ENCODE data around the gene IMPDH1.

IMPDH1 gene

DNA sequence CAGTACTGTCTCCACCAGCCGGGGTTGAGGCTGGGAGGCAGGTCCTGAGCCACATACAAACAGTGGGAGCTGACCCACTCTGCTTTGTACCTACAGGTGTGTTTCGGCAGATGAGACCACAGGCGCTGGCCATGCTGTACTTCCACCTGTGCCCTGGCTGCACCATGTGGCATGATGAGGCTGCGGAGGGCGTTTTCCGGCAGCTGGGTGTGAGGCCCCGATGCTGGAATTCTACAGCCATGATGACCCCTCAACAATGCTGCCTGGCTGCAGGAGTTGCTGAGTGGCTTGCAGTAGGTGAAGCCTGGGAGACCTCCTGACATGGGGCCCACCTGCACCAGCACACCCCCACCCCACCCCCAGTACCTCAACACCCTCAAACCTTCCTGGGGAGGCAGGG, 18.0 kb downstream of the IMPDH1 start:
- no peak overlapping the region for H3K4me3 Mint-ChIP-seq
- no peak for ATAC-seq (replicated peaks)

DNA sequence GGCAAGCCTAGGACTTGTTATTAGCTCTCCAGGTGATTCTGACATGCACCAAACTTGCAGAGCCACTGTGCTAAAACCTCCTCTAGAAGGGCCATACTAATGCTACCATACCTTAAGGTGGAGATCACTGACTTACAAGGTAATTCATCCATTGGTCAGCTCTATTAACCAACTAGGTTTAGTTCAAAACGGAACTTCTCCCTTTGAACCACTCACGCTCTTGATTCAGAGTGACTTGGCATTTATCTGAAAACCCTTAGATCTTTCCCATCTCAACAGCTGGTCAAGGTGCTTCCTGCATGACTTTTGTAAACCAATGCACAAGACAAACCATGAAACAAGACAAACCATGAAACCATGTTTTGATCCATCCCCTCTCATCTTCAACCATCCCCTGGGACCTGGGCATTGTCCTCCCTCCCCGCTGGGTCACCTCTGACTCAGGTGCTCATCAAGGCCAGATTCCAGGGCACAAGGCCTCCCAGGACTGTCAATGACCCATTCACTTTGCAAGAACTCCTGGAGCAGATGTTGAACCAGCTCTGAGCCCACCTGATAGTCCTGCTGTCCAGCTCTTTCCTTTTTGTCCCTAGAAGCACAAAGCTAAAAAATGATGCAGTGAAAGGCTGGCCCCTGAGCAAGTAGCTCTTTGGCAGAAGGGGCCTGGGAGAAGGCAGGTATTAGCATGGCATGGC, 18.8 kb downstream of the IMPDH1 start:
- no peak for DNase-seq
- no peak overlapping the region for H3K27ac Mint-ChIP-seq
- H3K27me3 Mint-ChIP-seq: peaks cover 8 to 9% of the 10 kb centered on the region in 2 donors
- no peak for ATAC-seq (replicated peaks)
- H3K4me3 Mint-ChIP-seq: no peak overlapping the region
- H3K9me3 Mint-ChIP-seq: no peaks in the 10 kb centered on the region
- peaks cover 7 to 16% of the 10 kb centered on the region in 2 donors for H3K36me3 Mint-ChIP-seq
- H3K4me1 Mint-ChIP-seq: peaks cover 4 to 17% of the 10 kb centered on the region in 2 donors

More for the DNA sequence above, 18.0 kb downstream of the IMPDH1 start:
- H3K9me3 Mint-ChIP-seq: no peaks in the 10 kb centered on the region
- H3K4me1 Mint-ChIP-seq: peaks cover 4 to 17% of the 10 kb centered on the region in 2 donors
- H3K27ac Mint-ChIP-seq: no peak overlapping the region
- H3K27me3 Mint-ChIP-seq: peaks cover 8 to 9% of the 10 kb centered on the region in 2 donors
- H3K36me3 Mint-ChIP-seq: peaks cover 11 to 24% of the 10 kb centered on the region in 2 donors
- DNase-seq: no peak

DNA sequence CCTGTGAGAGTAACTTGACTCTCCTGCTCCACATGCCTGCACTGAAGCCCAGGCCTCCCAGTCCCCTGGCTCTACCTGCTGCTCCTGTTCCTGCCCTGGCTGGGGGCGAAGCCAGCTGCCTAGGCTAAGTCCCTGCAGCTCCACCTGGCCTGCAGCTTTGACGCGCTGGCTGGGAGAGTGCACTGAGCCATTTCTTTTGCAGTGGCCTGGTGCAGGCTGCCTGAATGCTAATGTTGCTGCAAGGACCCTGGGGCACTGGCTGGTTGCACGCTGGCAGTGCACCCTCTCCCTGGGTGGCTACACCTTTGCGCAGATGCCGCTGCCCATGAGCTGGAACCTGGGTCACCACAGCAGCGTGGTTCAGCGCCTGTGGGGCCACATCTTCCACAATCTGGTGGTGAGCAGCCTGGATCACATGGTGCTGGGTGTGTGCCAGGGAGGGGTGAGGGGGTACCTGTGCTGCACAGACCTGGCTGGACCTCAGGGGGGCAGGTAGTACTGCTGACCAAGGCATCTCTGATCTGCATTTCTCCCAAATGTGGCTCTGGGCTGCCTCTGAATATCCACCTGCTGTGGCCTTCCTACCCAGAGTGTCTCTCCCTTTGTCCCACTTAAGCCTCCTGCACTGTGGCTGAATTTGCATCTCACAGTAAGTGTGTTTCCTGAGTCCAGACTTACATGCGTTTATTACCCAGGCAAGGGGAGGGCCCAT, 20.0 kb downstream of the IMPDH1 start:
- no peaks in the 10 kb centered on the region for H3K9me3 Mint-ChIP-seq
- peaks cover 4 to 16% of the 10 kb centered on the region in 2 donors for H3K36me3 Mint-ChIP-seq
- H3K4me1 Mint-ChIP-seq: peaks cover 4 to 17% of the 10 kb centered on the region in 2 donors
- H3K4me3 Mint-ChIP-seq: no peak overlapping the region
- ATAC-seq (replicated peaks) (no peak), DNase-seq (no peak)
- no peak overlapping the region for H3K27ac Mint-ChIP-seq
- peaks cover 8 to 9% of the 10 kb centered on the region in 2 donors for H3K27me3 Mint-ChIP-seq

DNA sequence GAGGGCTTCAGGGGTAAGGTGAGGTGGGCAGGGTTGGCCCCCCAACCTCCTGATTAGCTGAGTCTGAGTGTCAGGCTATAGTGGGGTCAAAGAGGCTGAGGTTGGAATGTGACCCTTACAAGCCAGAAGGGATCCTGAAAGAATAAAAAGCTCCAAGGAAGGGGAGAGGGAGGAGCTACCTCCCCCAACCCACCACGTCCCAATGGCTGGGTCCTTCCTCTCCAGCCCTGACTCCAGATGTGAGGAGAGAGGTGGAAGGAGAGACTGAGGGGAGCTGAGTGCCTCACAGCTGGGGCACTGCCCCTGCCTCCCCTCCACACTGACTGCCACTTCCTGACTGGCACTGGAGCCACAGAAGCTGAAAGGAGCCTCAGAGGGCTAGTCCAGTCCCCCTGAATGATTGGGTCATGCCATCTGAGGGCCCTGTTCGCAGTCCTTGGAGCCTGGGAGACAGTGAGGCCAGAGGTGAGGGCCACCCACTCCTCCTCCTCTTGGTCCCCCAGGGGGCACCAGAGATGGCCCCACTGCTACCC, 20.6 kb downstream of the IMPDH1 start:
- peaks cover 4 to 17% of the 10 kb centered on the region in 2 donors for H3K4me1 Mint-ChIP-seq
- H3K36me3 Mint-ChIP-seq: peaks cover 4 to 12% of the 10 kb centered on the region in 2 donors
- no peak overlapping the region for H3K4me3 Mint-ChIP-seq
- H3K27me3 Mint-ChIP-seq: peaks cover 8 to 9% of the 10 kb centered on the region in 2 donors
- no peaks in the 10 kb centered on the region for H3K9me3 Mint-ChIP-seq
- DNase-seq (no peak), ATAC-seq (replicated peaks) (no peak)
- H3K27ac Mint-ChIP-seq: no peak overlapping the region

DNA sequence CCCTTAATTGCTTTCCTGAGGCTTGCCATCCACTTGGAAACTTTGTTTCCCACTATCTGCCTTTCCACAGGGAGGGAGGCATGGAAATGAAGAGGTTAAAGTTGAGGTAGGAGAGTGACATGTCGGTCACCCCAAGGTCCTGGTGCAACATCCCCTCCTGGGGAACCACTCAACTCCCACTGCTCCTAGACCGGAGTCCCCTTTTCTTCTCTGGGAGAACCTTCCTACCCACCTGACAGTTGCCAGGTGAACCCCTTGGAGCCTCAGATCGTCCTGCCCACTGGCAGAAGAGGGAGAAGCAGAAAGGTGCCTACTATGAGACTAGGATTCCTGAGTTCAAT, 21.7 kb downstream of the IMPDH1 start:
- no peak for DNase-seq
- H3K36me3 Mint-ChIP-seq: peaks cover 2 to 10% of the 10 kb centered on the region in 2 donors
- H3K4me1 Mint-ChIP-seq: peaks cover 4 to 17% of the 10 kb centered on the region in 2 donors
- ATAC-seq (replicated peaks): peak in 1 of 2 donors; percentile 5
- H3K4me3 Mint-ChIP-seq: no peak overlapping the region
- H3K27ac Mint-ChIP-seq: no peak overlapping the region
- H3K27me3 Mint-ChIP-seq: peaks cover 8 to 9% of the 10 kb centered on the region in 2 donors
- no peaks in the 10 kb centered on the region for H3K9me3 Mint-ChIP-seq

DNA sequence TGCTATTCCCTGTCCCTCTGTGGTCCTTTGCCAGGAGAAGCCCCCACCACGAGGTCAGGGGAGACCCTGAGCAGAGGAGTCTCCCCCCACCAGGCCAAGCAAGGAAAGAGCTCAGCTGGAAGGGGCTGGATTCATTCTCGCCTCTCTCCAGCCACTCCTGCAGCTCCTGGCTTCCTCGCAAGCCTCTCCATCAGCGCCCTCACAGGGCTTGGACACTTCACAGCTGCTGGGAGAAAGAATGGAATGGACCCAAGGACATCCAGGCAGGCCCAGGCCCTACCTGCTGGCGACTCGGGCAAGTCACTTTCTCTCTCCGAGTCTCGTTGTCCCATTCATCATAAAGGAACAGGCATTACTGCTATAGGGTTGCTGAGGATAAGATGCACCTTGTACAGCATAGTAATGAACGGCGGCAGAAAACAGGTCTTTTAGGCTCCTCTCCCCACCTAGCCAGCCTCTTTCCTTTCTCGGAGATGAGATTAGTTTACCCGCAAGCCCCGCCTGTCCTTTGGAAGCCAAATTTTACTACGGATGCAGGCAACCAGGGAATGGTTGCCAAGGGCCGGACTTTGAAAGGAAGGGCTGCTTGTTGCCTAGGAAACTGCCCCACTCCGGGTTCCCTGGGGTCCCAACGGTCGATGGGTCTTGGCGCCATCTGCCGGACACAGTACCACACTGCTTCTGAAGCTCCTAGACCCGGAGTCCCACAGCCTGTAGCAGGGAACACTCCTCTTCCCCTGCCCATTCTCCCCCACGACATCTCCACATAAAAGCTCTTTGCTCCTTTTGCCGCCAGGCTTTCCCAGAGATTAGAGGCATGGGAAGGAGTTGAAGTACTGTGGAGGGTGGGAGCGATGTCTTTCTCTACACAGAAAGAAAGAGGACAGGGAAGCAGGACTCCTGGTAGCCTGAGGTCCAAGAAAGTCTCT, 22.3 kb downstream of the IMPDH1 start:
- peaks cover 2 to 10% of the 10 kb centered on the region in 2 donors for H3K36me3 Mint-ChIP-seq
- DNase-seq: peak; percentile 50
- H3K4me3 Mint-ChIP-seq: no peak overlapping the region
- peak; percentile 84 to 85 for ATAC-seq (replicated peaks)
- H3K9me3 Mint-ChIP-seq: no peaks in the 10 kb centered on the region
- peaks cover 8 to 9% of the 10 kb centered on the region in 2 donors for H3K27me3 Mint-ChIP-seq
- H3K4me1 Mint-ChIP-seq: peaks cover 4 to 17% of the 10 kb centered on the region in 2 donors
- peak overlapping the region; percentile 51 for H3K27ac Mint-ChIP-seq

DNA sequence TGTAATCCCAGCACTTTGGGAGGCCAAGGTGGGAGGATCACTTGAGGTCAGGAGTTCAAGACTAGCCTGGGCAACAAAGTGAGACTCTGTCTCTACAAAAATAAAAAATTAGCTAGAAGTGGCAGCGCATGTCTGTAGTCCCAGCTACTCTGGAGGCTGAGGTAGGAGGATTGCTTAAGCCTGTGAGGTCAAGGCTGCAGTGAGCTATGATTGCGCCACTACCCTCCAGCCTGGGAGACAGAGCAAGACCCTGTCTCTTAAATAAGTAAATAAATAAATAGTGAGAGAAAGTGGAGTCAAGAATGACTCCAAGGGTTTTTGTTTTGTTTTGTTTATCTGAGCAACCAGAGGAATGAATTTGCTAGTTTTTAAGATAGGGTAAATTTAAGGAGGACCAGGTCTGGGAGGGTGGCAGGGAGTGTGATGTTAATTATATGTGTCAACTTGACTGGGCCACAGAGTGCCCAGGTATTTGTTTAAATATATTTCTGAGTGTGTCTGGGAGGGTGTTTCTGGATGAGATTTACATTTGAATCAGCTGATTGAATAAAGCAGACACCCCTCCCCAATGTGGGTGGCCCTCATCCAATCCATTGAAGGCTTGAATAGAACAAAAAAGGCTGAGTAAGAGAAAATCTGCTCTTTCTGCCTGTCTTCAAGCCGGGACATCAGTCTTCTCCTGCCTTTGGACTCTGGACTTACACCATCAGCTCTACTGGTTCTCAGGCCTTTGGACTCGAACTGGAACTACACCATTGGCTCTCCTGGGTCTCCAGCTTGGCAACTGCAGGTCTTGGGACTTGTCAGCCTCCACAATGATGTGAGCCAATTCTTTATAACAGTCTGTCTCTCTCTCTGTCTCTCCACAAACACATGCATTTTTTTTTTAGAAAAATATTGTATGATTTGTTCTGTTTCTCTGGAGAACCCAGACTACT, 23.5 kb downstream of the IMPDH1 start:
- peaks cover 8 to 10% of the 10 kb centered on the region in 2 donors for H3K27me3 Mint-ChIP-seq
- no peak overlapping the region for H3K4me3 Mint-ChIP-seq
- peaks cover 2 to 3% of the 10 kb centered on the region in 2 donors for H3K36me3 Mint-ChIP-seq
- no peaks in the 10 kb centered on the region for H3K9me3 Mint-ChIP-seq
- peaks cover 4 to 15% of the 10 kb centered on the region in 2 donors for H3K4me1 Mint-ChIP-seq
- ATAC-seq (replicated peaks): no peak
- no peak for DNase-seq
- no peak overlapping the region for H3K27ac Mint-ChIP-seq

DNA sequence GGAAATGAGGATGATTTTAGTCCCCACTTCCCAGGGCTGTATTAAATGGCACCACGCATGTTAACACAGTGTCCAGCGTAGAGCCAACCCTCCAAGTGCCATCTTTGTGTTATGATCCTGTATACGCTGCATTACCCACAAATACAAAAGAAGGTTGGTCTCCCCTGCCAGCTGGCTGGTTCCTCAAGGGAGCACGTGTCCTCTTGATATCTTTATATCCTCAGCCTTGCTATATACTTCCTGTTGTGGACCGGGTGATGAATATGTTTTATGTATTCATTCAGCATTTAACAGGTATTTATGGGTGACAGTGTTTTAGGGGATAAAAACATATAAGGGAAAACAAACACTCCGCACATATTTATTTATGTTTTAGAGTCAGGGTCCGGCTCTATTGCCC, 25.1 kb downstream of the IMPDH1 start:
- Mint-ChIP-seq H3K4me1 (peaks cover 4 to 11% of the 10 kb centered on the region in 2 donors), H3K27ac (no peak overlapping the region), H3K27me3 (peaks cover 8 to 13% of the 10 kb centered on the region in 2 donors), H3K9me3 (no peaks in the 10 kb centered on the region), H3K36me3 (no peaks in the 10 kb centered on the region), H3K4me3 (no peak overlapping the region)
- no peak for DNase-seq
- ATAC-seq (replicated peaks): no peak

DNA sequence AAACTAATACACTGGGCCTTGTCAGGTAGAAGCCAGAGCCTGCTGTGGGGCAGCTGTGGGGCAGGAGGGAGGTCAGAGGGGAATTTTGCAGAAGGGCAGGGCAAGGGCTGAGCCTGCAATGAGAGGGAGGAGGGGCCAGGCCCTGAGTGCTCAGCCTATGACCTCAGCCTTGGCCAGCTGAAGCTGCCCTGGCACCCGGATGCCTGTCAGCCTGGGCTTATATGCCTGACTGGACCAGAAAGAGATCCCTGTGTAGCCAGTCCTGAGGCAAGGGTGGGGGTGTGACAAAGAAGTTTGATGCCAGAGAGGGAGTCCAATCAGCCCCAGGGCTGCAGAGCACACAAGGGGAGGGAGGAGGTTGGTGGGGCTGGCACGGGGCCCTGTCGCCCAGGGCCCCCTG, 26.0 kb downstream of the IMPDH1 start:
- no peaks in the 10 kb centered on the region for H3K36me3 Mint-ChIP-seq
- H3K4me1 Mint-ChIP-seq: peaks cover 4 to 11% of the 10 kb centered on the region in 2 donors
- ATAC-seq (replicated peaks): no peak
- no peak overlapping the region for H3K27ac Mint-ChIP-seq
- H3K4me3 Mint-ChIP-seq: no peak overlapping the region
- H3K9me3 Mint-ChIP-seq: no peaks in the 10 kb centered on the region
- H3K27me3 Mint-ChIP-seq: peaks cover 8 to 13% of the 10 kb centered on the region in 2 donors
- DNase-seq: no peak

DNA sequence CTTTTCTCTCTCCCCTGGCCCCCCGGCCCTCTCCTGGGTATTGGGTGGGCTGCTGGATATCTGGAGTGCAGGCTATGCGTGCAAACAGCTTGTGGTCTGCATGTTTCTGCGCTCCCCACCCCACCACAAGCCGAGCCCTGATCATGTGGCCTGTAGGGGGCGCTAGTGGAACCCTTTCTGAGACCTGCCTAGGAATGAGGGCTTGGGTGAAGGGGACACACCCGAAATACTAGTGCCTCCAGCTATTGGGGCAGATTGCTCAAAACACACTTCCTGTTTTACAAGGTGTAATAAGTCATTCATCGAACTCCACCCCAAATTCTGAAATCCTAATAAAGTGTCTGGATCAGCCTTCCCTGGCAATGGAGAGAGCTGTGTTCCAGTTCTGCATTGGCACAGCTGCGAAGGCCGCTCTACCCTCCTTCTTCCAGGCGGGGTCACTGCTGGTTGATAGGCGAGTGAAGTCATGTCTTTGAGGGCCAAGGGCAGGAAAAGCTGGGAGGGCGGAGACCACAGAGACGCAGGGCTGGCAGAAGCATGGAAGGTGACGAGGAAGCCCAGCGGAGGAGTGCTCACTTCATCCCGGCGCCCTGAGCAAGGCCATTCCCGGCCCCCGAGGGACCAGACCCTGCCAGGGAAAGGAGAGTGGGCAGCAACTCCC, 28.5 kb downstream of the IMPDH1 start:
- no peaks in the 10 kb centered on the region for H3K36me3 Mint-ChIP-seq
- H3K27me3 Mint-ChIP-seq: peaks cover 4 to 12% of the 10 kb centered on the region in 2 donors
- DNase-seq (no peak), ATAC-seq (replicated peaks) (peak; percentile 53 to 63)
- H3K4me3 Mint-ChIP-seq: no peak overlapping the region
- no peak overlapping the region for H3K27ac Mint-ChIP-seq
- H3K9me3 Mint-ChIP-seq: no peaks in the 10 kb centered on the region
- no peaks in the 10 kb centered on the region for H3K4me1 Mint-ChIP-seq

DNA sequence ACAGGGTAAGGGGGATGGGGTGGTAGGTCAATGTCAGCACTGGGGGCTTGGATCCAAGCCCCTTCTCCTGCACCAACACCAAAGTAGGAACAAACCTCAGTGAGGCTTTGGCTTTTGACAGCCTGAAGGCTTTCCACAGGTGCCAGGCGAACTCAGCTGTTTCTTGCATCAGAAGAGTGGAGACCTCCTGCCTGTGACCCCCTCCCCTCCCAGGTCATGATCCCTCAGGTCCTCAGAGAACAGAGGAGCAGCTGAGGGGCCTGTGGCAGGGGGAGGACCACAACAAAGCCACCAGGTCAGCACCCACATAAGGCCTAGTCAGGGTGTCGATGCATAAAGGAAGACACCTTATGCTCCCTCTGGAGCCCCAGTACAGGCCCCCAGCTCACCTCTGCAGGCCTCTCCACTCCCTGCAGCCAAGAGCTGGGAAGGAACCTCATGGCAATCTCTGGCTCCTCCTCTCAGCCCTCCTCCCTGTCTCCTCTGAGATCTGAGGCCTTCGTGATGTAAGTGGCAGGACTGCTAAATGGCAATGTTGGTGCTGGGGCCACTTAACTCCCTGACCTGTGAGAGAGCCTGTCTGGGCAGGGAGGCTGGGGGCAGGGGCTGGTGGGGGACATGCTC, 29.2 kb downstream of the IMPDH1 start:
- H3K4me3 Mint-ChIP-seq: no peak overlapping the region
- no peaks in the 10 kb centered on the region for H3K9me3 Mint-ChIP-seq
- DNase-seq (no peak), ATAC-seq (replicated peaks) (no peak)
- H3K4me1 Mint-ChIP-seq: no peaks in the 10 kb centered on the region
- no peak overlapping the region for H3K27ac Mint-ChIP-seq
- H3K27me3 Mint-ChIP-seq: peaks cover 4 to 13% of the 10 kb centered on the region in 2 donors
- no peaks in the 10 kb centered on the region for H3K36me3 Mint-ChIP-seq

DNA sequence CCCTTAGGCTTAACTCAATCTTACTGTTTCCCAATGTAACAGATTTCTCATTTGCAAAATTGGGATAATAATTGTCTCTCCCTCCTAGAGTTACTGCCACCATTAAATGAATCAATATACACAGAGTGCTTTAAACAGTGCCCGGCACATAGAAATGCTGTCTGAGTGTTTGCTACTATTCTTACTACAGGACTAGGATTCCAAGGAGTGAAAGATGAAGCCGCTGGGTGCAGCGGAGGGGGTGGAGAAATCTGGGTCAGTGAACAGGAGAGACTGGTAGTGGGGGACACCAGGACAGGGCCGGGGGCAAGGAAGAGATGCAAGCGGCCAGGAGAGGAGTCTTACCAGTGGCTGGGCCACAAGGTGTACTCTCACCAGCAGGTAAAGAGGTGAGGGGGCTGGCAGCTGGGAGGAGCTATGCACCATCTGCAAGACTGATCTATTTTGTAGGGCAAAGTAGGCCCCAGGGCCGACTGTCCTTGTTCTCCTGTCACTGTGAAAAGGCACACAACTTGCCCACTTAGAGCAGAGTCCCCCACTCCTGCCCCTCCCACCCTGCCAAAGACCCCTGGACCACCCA, 29.8 kb downstream of the IMPDH1 start:
- H3K27ac Mint-ChIP-seq: no peak overlapping the region
- no peaks in the 10 kb centered on the region for H3K9me3 Mint-ChIP-seq
- H3K4me1 Mint-ChIP-seq: no peaks in the 10 kb centered on the region
- no peak for ATAC-seq (replicated peaks)
- no peak overlapping the region for H3K4me3 Mint-ChIP-seq
- H3K36me3 Mint-ChIP-seq: no peaks in the 10 kb centered on the region
- no peak for DNase-seq
- peaks cover 4 to 13% of the 10 kb centered on the region in 2 donors for H3K27me3 Mint-ChIP-seq
